ENCODE results near the gene RHOU.

- TF ChIP-seq CTCF (IDR thresholded peaks at IDR 0.05) (no peak), POLR2A (IDR thresholded peaks at IDR 0.05) (no peak)
Observed at GRCh38 chr1:228725178-228725577, 10.1 kb upstream of the RHOU start.
